ENCODE measurements around the gene TMEM101.
"Not testable (repeated sequence)": the region's sequence is repeated elsewhere in the genome, so short reads cannot be mapped to it uniquely, and the experiment has no call there.

- TF ChIP-seq CTCF (conservative IDR thresholded peaks at IDR 0.05; ENCODE audit: low read length); EZH2phosphoT487 (IDR thresholded peaks at IDR 0.05; ENCODE audit: borderline replicate concordance, low read depth, low read length): not testable (repeated sequence)
These were observed 43.3 kb downstream of the TMEM101 start for GRCh38 chr17:43971436-43971835.

Measured in OCI-LY7 (cell line).